Measurements from ENCODE around the gene NRBF2.

NRBF2 gene

DNA sequence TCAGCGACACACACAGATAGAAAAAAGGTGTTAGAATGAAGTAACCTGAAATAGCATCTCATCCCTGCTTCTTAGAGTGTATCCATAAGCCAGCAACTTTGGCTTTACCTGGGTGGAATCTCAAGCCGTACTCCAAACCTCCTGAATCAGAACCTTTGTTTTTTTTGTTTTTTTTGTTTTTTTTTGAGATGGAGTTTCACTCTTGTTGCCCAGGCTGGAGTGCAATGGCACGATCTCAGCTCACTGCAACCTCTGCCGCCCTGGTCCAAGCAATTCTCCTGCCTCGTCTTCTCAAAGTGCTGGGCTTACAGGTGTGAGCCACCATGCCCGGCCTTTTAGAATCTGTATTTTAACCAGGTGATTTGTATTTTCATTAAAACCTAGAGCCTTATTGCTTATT, 9.0 kb downstream of the NRBF2 start:
- Histone ChIP-seq H2AFZ (ENCODE audit: low read length) (no peak overlapping the region), H4K20me1 (ENCODE audit: insufficient read depth, low read length, poor library complexity, severe bottlenecking) (peaks cover 37% of the 10 kb centered on the region), H3K27me3 (ENCODE audit: insufficient read depth, low read length, poor library complexity, severe bottlenecking) (no peaks in the 10 kb centered on the region), H3K4me1 (ENCODE audit: insufficient read depth, low read length, poor library complexity, severe bottlenecking) (peaks cover 20% of the 10 kb centered on the region), H3K4me3 (ENCODE audit: low read length, poor library complexity, severe bottlenecking) (no peak overlapping the region), H3K36me3 (ENCODE audit: insufficient read depth, low read length) (peaks cover 4% of the 10 kb centered on the region; the same call in 1 of the 2 replicates), H3K9ac (ENCODE audit: low read depth, low read length, poor library complexity, severe bottlenecking) (no peak overlapping the region), H3K9me3 (ENCODE audit: insufficient read depth, low read depth, low read length) (no peaks in the 10 kb centered on the region), H3K4me2 (ENCODE audit: low read depth, low read length, poor library complexity, severe bottlenecking) (peak overlapping the region; percentile 26), H3F3A (ENCODE audit: low read depth) (no peaks in the 10 kb centered on the region), H3K9me2 (replicated peaks; ENCODE audit: low read depth, low read length) (no peaks in the 10 kb centered on the region), H3K79me2 (ENCODE audit: insufficient read depth, low read length) (peaks cover 95% of the 10 kb centered on the region)
- TF ChIP-seq, protein P1, sequence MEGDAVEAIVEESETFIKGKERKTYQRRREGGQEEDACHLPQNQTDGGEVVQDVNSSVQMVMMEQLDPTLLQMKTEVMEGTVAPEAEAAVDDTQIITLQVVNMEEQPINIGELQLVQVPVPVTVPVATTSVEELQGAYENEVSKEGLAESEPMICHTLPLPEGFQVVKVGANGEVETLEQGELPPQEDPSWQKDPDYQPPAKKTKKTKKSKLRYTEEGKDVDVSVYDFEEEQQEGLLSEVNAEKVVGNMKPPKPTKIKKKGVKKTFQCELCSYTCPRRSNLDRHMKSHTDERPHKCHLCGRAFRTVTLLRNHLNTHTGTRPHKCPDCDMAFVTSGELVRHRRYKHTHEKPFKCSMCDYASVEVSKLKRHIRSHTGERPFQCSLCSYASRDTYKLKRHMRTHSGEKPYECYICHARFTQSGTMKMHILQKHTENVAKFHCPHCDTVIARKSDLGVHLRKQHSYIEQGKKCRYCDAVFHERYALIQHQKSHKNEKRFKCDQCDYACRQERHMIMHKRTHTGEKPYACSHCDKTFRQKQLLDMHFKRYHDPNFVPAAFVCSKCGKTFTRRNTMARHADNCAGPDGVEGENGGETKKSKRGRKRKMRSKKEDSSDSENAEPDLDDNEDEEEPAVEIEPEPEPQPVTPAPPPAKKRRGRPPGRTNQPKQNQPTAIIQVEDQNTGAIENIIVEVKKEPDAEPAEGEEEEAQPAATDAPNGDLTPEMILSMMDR (conservative IDR thresholded peaks at IDR 0.05; ENCODE audit: low read length), result no peak
- no peak for TF ChIP-seq EZH2phosphoT487 (IDR thresholded peaks at IDR 0.05; ENCODE audit: borderline replicate concordance)

DNA sequence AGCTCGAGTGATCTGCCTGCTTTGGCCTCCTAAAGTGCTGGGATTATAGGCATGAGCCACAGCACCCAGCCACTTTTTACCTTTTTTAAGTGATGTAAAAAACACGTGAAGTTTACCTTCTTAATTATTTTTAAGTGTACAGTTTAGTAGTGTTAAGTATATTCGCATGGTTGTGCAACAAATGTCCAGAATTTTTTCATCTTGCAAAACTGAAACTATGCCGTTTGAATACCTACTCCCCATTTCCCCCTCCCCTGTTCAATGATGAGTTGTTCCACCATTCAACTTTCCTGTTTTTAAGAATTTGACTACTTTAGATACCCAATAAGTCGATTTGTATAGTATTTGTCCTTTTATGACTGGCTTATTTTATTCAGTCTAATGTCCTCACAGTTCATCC, 10.9 kb downstream of the NRBF2 start:
- H3K4me1 ChIP-seq (ENCODE audit: insufficient read depth, low read length, poor library complexity, severe bottlenecking), result peaks cover 13% of the 10 kb centered on the region
- H3K79me2 ChIP-seq (ENCODE audit: insufficient read depth, low read length), result peaks cover 84% of the 10 kb centered on the region
- H2AFZ ChIP-seq (ENCODE audit: low read length), result no peak overlapping the region
- no peak for TF ChIP-seq EZH2phosphoT487 (IDR thresholded peaks at IDR 0.05; ENCODE audit: borderline replicate concordance)
- TF ChIP-seq, protein P1 (conservative IDR thresholded peaks at IDR 0.05; ENCODE audit: low read length), result no peak
- H3K27me3 ChIP-seq (ENCODE audit: insufficient read depth, low read length, poor library complexity, severe bottlenecking), result no peaks in the 10 kb centered on the region
- H4K20me1 ChIP-seq (ENCODE audit: insufficient read depth, low read length, poor library complexity, severe bottlenecking), result peaks cover 36% of the 10 kb centered on the region
- H3F3A ChIP-seq (ENCODE audit: low read depth), result no peaks in the 10 kb centered on the region
- H3K9ac ChIP-seq (ENCODE audit: low read depth, low read length, poor library complexity, severe bottlenecking), result peak overlapping the region; percentile 40
- no peaks in the 10 kb centered on the region for H3K9me3 ChIP-seq (ENCODE audit: insufficient read depth, low read depth, low read length)
- H3K4me2 ChIP-seq (ENCODE audit: low read depth, low read length, poor library complexity, severe bottlenecking), result no peak overlapping the region
- peaks cover 17% of the 10 kb centered on the region; the same call in 1 of the 2 replicates for H3K36me3 ChIP-seq (ENCODE audit: insufficient read depth, low read length)
- H3K9me2 ChIP-seq (replicated peaks; ENCODE audit: low read depth, low read length), result no peaks in the 10 kb centered on the region
- H3K4me3 ChIP-seq (ENCODE audit: low read length, poor library complexity, severe bottlenecking), result no peak overlapping the region

DNA sequence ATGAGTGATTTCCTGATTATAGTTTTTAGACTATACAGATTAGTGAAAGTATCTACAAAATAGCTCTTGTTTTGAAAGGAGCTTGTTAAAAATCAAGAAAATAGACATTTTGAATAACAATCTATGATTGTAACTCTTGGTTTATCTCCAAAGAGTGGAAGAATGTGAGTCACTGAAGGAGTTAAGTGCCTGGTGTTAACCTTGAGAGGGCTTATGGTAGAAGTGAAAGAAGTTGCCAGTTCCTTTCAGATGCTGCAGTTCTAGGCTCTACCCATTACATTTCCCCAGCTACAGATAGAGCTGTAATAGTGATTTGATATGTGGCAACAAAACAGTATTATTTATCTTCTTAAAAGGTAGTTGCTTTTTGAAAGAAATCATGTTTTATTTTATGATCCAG, 12.7 kb downstream of the NRBF2 start:
- Histone ChIP-seq H3K9me3 (ENCODE audit: insufficient read depth, low read depth, low read length) (no peaks in the 10 kb centered on the region), H3K79me2 (ENCODE audit: insufficient read depth, low read length) (peaks cover 71% of the 10 kb centered on the region), H2AFZ (ENCODE audit: low read length) (no peak overlapping the region), H3F3A (ENCODE audit: low read depth) (no peaks in the 10 kb centered on the region), H3K9ac (ENCODE audit: low read depth, low read length, poor library complexity, severe bottlenecking) (no peak overlapping the region), H3K4me3 (ENCODE audit: low read length, poor library complexity, severe bottlenecking) (no peak overlapping the region), H4K20me1 (ENCODE audit: insufficient read depth, low read length, poor library complexity, severe bottlenecking) (peaks cover 28% of the 10 kb centered on the region), H3K9me2 (replicated peaks; ENCODE audit: low read depth, low read length) (no peaks in the 10 kb centered on the region), H3K4me1 (ENCODE audit: insufficient read depth, low read length, poor library complexity, severe bottlenecking) (peaks cover 13% of the 10 kb centered on the region), H3K27me3 (ENCODE audit: insufficient read depth, low read length, poor library complexity, severe bottlenecking) (no peaks in the 10 kb centered on the region), H3K4me2 (ENCODE audit: low read depth, low read length, poor library complexity, severe bottlenecking) (peak overlapping the region; percentile 27), H3K36me3 (ENCODE audit: insufficient read depth, low read length) (peaks cover 25% of the 10 kb centered on the region; the same call in 1 of the 2 replicates)
- no peak for TF ChIP-seq EZH2phosphoT487 (IDR thresholded peaks at IDR 0.05; ENCODE audit: borderline replicate concordance)
- TF ChIP-seq, protein P1 (conservative IDR thresholded peaks at IDR 0.05; ENCODE audit: low read length), result no peak
